Mesothelial cell of epicardium (in vitro differentiated cells): ENCODE results near the gene C11orf98. TPM values are rescaled to one million over a fixed set of nuclear protein-coding genes. Genes with fewer than 3 reads are reported as not detected.

Source experiments
- DNase-seq, 2 experiments: peaks; one replicate each; pipeline ENCODE4 v3.0.0; 2021; ENCODE audit warnings: low spot score in 2 of 2; ENCODE audit not compliant: unreplicated experiment in 2 of 2
- H3K27ac Mint-ChIP-seq: 2 replicates; pipeline ENCODE4 v1.8.0; 2021; ENCODE audit warnings: mixed read lengths
- H3K27me3 Mint-ChIP-seq: 2 replicates; pipeline ENCODE4 v1.8.0; 2021; ENCODE audit warnings: low read depth, mixed read lengths
- H3K36me3 Mint-ChIP-seq: 2 replicates; pipeline ENCODE4 v1.8.0; 2021; ENCODE audit warnings: mixed read lengths
- H3K4me1 Mint-ChIP-seq: 2 replicates; pipeline ENCODE4 v1.8.0; 2021; ENCODE audit warnings: mixed read lengths
- H3K4me3 Mint-ChIP-seq: 2 replicates; pipeline ENCODE4 v1.8.0; 2021; ENCODE audit warnings: mild to moderate bottlenecking, moderate library complexity, mixed read lengths
- H3K9me3 Mint-ChIP-seq: 2 replicates; pipeline ENCODE4 v1.8.0; 2021; ENCODE audit warnings: mixed read lengths
- total RNA-seq: library from RNA; stranded (reverse); gene quantifications from 3 replicates; pipeline ENCODE4 v1.2.1, GENCODE V29; 2021
- TF ChIP-seq, protein P1 (sequence below): fragments of 200-600 bp; sonication (generic); IDR thresholded peaks from one replicate; pipeline ENCODE4 v1.5.0; 2021; ENCODE audit warnings: antibody characterized with exemption; ENCODE audit not compliant: unreplicated experiment

Gene C11orf98
- total RNA-seq, 1 donor from 2014 or later, result 47.0 TPM

DNA sequence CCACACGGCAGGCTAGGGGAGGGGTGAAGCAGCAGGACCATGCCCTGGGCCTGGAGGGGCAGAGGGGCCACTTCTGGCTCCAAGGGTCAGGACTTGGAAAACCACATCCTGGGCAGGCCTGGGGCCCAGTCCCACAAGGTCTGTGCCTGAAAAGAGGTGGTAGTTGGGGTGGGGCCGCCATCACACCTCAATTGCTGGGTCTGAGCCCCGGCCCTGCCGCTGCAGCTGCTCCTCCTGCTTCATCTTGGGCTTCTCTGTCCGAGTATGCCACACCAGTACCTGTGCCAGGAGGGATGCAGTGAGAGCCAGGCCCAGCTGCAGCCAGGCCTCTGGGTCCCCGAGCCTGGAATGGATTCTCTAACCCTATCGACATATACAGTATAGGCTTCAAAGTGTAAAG, 49.5 kb downstream of the C11orf98 start:
- Mint-ChIP-seq H3K36me3 (peaks cover 3% of the 10 kb centered on the region), H3K27ac (no peak overlapping the region), H3K4me1 (peaks cover 25% of the 10 kb centered on the region), H3K27me3 (no peaks in the 10 kb centered on the region), H3K4me3 (no peak overlapping the region), H3K9me3 (no peaks in the 10 kb centered on the region)
- no peak for DNase-seq
- TF ChIP-seq, protein P1, sequence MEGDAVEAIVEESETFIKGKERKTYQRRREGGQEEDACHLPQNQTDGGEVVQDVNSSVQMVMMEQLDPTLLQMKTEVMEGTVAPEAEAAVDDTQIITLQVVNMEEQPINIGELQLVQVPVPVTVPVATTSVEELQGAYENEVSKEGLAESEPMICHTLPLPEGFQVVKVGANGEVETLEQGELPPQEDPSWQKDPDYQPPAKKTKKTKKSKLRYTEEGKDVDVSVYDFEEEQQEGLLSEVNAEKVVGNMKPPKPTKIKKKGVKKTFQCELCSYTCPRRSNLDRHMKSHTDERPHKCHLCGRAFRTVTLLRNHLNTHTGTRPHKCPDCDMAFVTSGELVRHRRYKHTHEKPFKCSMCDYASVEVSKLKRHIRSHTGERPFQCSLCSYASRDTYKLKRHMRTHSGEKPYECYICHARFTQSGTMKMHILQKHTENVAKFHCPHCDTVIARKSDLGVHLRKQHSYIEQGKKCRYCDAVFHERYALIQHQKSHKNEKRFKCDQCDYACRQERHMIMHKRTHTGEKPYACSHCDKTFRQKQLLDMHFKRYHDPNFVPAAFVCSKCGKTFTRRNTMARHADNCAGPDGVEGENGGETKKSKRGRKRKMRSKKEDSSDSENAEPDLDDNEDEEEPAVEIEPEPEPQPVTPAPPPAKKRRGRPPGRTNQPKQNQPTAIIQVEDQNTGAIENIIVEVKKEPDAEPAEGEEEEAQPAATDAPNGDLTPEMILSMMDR, result no peak

DNA sequence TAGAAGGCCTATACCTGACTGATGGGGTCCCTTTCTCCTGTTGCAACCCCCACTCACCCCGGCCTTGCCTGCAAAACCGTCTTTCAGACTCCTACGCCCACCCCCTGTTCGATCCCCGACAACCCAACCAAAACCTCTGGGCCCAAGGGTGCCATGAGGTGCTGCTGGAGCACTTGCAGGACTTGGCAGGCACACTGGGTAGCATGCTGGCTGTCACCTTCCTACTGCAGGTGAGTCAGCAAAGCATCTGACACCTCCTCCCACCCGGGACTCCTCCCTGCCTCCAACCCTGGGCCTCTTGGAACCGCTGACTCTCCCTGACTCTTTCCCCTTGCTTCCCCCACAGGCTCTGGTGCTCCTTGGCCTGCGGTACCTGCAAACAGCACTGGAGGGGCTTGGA, 50.7 kb downstream of the C11orf98 start:
- TF ChIP-seq, protein P1, result no peak
- Mint-ChIP-seq H3K4me1 (peaks cover 21% of the 10 kb centered on the region), H3K36me3 (peaks cover 3% of the 10 kb centered on the region), H3K4me3 (peak overlapping the region; percentile 54), H3K27me3 (no peaks in the 10 kb centered on the region), H3K9me3 (no peaks in the 10 kb centered on the region), H3K27ac (peak overlapping the region; percentile 92)
- DNase-seq, result no peak

DNA sequence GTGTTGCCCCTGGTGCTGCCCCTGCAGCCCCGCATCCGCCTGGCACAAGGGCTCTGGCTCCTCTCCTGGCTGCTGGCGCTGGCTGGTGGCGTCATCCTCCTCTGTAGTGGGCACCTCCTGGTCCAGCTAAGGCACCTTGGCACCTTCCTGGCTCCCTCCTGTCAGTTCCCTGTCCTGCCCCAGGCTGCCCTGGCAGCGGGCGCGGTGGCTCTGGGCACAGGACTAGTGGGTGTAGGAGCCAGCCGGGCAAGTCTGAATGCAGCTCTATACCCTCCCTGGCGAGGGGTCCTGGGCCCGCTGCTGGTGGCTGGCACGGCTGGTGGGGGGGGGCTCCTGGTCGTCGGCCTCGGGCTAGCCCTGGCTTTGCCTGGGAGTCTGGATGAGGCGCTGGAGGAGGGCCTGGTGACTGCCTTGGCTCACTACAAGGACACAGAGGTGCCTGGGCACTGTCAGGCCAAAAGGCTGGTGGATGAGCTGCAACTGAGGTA, 51.7 kb downstream of the C11orf98 start:
- no peaks in the 10 kb centered on the region for H3K9me3 Mint-ChIP-seq
- peak overlapping the region; percentile 92 for H3K27ac Mint-ChIP-seq
- TF ChIP-seq, protein P1, result no peak
- H3K36me3 Mint-ChIP-seq, result peaks cover 4% of the 10 kb centered on the region
- H3K4me1 Mint-ChIP-seq, result peaks cover 19% of the 10 kb centered on the region
- H3K4me3 Mint-ChIP-seq, result peak overlapping the region; percentile 61
- no peak for DNase-seq
- no peaks in the 10 kb centered on the region for H3K27me3 Mint-ChIP-seq

Other genes starting within 250 kb of the C11orf98 start
- not detected in 3 replicates for gene SCGB1A1, start 246.2 kb downstream of the C11orf98 start, total RNA-seq
- 456 to 481 TPM (median 480 TPM) in 3 replicates for gene AHNAK, start 118.4 kb downstream of the C11orf98 start, total RNA-seq
- 1,747 to 1,829 TPM (median 1,814 TPM) in 3 replicates for gene EEF1G, start 91.3 kb downstream of the C11orf98 start, total RNA-seq
- gene TUT1, start 73.7 kb downstream of the C11orf98 start, total RNA-seq, result 23.7 to 26.0 TPM (median 24.2 TPM) in 3 replicates
- gene MTA2, start 63.3 kb downstream of the C11orf98 start, total RNA-seq, result 121 to 126 TPM (median 124 TPM) in 3 replicates
- gene EML3, start 52.4 kb downstream of the C11orf98 start, total RNA-seq, result 52.2 to 54.3 TPM (median 53.3 TPM) in 3 replicates
- gene ROM1, start 52.0 kb downstream of the C11orf98 start, total RNA-seq, result 1.7 to 2.5 TPM (median 1.8 TPM) in 3 replicates
- 48.1 to 56.4 TPM (median 52.6 TPM) in 3 replicates for gene B3GAT3, start 43.2 kb downstream of the C11orf98 start, total RNA-seq
- 324 to 342 TPM (median 334 TPM) in 3 replicates for gene GANAB, start 18.6 kb downstream of the C11orf98 start, total RNA-seq
- 21.0 to 22.3 TPM (median 21.1 TPM) in 3 replicates for gene INTS5, start 11.9 kb downstream of the C11orf98 start, total RNA-seq
- gene CSKMT, start 102 bp upstream of the C11orf98 start, total RNA-seq, result 17.1 to 20.6 TPM (median 18.7 TPM) in 3 replicates
- gene UQCC3, start 6.5 kb upstream of the C11orf98 start, total RNA-seq, result 7.3 to 8.4 TPM (median 8.0 TPM) in 3 replicates
- 8.3 to 11.6 TPM (median 9.8 TPM) in 3 replicates for gene LBHD1, start 7.1 kb upstream of the C11orf98 start, total RNA-seq
- 112 to 119 TPM (median 118 TPM) in 3 replicates for gene UBXN1, start 13.9 kb upstream of the C11orf98 start, total RNA-seq
- gene LRRN4CL, start 24.3 kb upstream of the C11orf98 start, total RNA-seq, result 1.6 to 2.3 TPM (median 1.7 TPM) in 3 replicates
- 56.9 to 61.4 TPM (median 58.3 TPM) in 3 replicates for gene BSCL2, start 42.2 kb upstream of the C11orf98 start, total RNA-seq
- 0.60 to 1.5 TPM (median 0.97 TPM) in 3 replicates for gene GNG3, start 42.5 kb upstream of the C11orf98 start, total RNA-seq
- gene HNRNPUL2, start 62.2 kb upstream of the C11orf98 start, total RNA-seq, result 60.3 to 62.0 TPM (median 61.5 TPM) in 3 replicates
- 39.8 to 46.0 TPM (median 41.7 TPM) in 3 replicates for gene TTC9C, start 63.3 kb upstream of the C11orf98 start, total RNA-seq
- gene ZBTB3, start 89.0 kb upstream of the C11orf98 start, total RNA-seq, result 11.6 to 14.7 TPM (median 13.2 TPM) in 3 replicates
- gene POLR2G, start 96.4 kb upstream of the C11orf98 start, total RNA-seq, result 84.0 to 89.2 TPM (median 85.2 TPM) in 3 replicates
- 40.2 to 42.9 TPM (median 42.8 TPM) in 3 replicates for gene TAF6L, start 106.2 kb upstream of the C11orf98 start, total RNA-seq
- gene TMEM179B, start 122.2 kb upstream of the C11orf98 start, total RNA-seq, result 31.3 to 33.9 TPM (median 32.6 TPM) in 3 replicates
- gene TMEM223, start 126.8 kb upstream of the C11orf98 start, total RNA-seq, result 17.4 to 21.4 TPM (median 19.2 TPM) in 3 replicates
- 108 to 111 TPM (median 110 TPM) in 3 replicates for gene NXF1, start 140.2 kb upstream of the C11orf98 start, total RNA-seq
- gene STX5, start 166.8 kb upstream of the C11orf98 start, total RNA-seq, result 55.2 to 57.9 TPM (median 55.8 TPM) in 3 replicates
- gene TEX54, start 167.6 kb upstream of the C11orf98 start, total RNA-seq, result not detected in 3 replicates
- gene WDR74, start 174.4 kb upstream of the C11orf98 start, total RNA-seq, result 59.3 to 63.7 TPM (median 62.1 TPM) in 3 replicates
- 205 to 212 TPM (median 208 TPM) in 3 replicates for gene SLC3A2, start 215.7 kb upstream of the C11orf98 start, total RNA-seq